Loucy (cell line): ENCODE results near the gene VPS37C.

Source experiments
- EZH2phosphoT487 ChIP-seq: fragments of 200-600 bp; IDR thresholded peaks from 2 replicates; pipeline ENCODE4 v1.6.1; 2018; ENCODE audit warnings: antibody characterized with exemption, mild to moderate bottlenecking, moderate library complexity, borderline replicate concordance
- TF ChIP-seq, protein P1 (sequence below): fragments of 200-600 bp; sonication (generic); conservative IDR thresholded peaks from 2 replicates; pipeline ENCODE4 v1.5.1; 2014; ENCODE audit warnings: mild to moderate bottlenecking, antibody characterized with exemption, low read length

DNA sequence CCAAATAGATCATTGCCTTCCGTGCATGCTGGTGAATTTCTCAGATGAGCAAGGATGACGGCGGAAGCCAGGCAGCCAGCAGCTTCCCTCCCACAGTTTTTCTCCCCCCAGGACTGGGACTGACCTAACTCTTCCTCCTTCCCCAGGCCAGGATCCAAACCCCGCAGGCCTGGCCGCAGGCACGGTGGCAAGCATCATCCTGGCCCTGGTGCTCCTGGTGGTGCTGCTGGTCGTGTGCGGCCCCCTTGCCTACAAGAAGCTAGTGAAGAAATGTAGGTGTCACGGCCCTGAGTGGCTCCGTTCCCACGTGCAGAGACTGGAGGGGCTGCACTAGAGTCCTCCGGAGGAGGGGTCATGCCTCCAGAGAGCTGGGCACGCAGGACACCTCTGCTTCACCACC, 38.5 kb downstream of the VPS37C start:
- no peak for TF ChIP-seq EZH2phosphoT487
- TF ChIP-seq, protein P1, sequence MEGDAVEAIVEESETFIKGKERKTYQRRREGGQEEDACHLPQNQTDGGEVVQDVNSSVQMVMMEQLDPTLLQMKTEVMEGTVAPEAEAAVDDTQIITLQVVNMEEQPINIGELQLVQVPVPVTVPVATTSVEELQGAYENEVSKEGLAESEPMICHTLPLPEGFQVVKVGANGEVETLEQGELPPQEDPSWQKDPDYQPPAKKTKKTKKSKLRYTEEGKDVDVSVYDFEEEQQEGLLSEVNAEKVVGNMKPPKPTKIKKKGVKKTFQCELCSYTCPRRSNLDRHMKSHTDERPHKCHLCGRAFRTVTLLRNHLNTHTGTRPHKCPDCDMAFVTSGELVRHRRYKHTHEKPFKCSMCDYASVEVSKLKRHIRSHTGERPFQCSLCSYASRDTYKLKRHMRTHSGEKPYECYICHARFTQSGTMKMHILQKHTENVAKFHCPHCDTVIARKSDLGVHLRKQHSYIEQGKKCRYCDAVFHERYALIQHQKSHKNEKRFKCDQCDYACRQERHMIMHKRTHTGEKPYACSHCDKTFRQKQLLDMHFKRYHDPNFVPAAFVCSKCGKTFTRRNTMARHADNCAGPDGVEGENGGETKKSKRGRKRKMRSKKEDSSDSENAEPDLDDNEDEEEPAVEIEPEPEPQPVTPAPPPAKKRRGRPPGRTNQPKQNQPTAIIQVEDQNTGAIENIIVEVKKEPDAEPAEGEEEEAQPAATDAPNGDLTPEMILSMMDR: no peak
